Thyroid gland (tissue), 4 donors: ENCODE measurements around the gene CDH1. TPM values are rescaled to one million over a fixed set of nuclear protein-coding genes. Genes with fewer than 3 reads are reported as not detected.

Experiments
- DNase-seq, 2 donors: peaks; one replicate each; pipeline ENCODE4 v3.0.0-alpha.2; 2019
- H3K27ac ChIP-seq, 3 donors: fragments of 200-600 bp; sonication (generic); 1 replicate in 2 of 3; 2 replicates in 1 of 3; pipeline ENCODE4 v1.5.1; 2016 to 2019; ENCODE audit warnings: mild to moderate bottlenecking in 1 of 3, moderate library complexity in 1 of 3
- H3K27me3 ChIP-seq: fragments of 200-600 bp; sonication (generic); one replicate; pipeline ENCODE4 v1.5.1; 2019
- H3K36me3 ChIP-seq, 2 donors: fragments of 200-600 bp; sonication (generic); one replicate each; pipeline ENCODE4 v1.5.1; 2016 to 2019
- H3K4me1 ChIP-seq, 2 donors: fragments of 200-600 bp; sonication (generic); one replicate each; pipeline ENCODE4 v1.5.1; 2017 to 2019
- H3K4me3 ChIP-seq, 3 donors: fragments of 200-600 bp; sonication (generic); replicated peaks in 1 of 3; 1 replicate in 2 of 3; 2 replicates in 1 of 3; pipeline ENCODE4 v1.5.1; 2016; ENCODE audit warnings: mild to moderate bottlenecking in 1 of 3
- H3K9me3 ChIP-seq: fragments of 200-600 bp; sonication (generic); one replicate; pipeline ENCODE4 v1.5.1; 2017
- POLR2A ChIP-seq, 2 donors: fragments of 450-650 bp; IDR thresholded peaks; one replicate each; pipeline ENCODE4 v1.6.1; 2017; ENCODE audit warnings: antibody characterized with exemption in 2 of 2, mild to moderate bottlenecking in 2 of 2, moderate library complexity in 1 of 2
- WGBS, 2 donors: methylation state at CpG; one replicate each; pipeline ENCODE4 v1.1.5; 2017; 5-methylcytosine and 5-hydroxymethylcytosine counted together
- intact Hi-C: fragments of 100-400 bp; cut with DNase I; formaldehyde crosslinking; loops from one replicate; pipeline ENCODE4 v1.15.1; 2023
- small RNA-seq: library from RNA; depleted of rRNA; stranded (forward); fragments of <200 nt; gene quantifications from one replicate; pipeline ENCODE3, GENCODE V24; 2016
- total RNA-seq, 4 donors: library from RNA; depleted of rRNA; stranded (reverse); fragments of >200 nt; gene quantifications; one replicate each; pipeline ENCODE4 v1.2.3, GENCODE V29; 2016
- TF ChIP-seq, protein P1 (sequence below), 6 experiments: fragments of 200-600 bp in 3 of 6; fragments of 450-650 bp in 3 of 6; sonication (generic) in 3 of 6; IDR thresholded peaks; one replicate each; pipeline ENCODE4 v1.5.1; 2016 to 2019; ENCODE audit warnings: antibody characterized with exemption in 6 of 6, mild to moderate bottlenecking in 2 of 6, inconsistent platforms in 1 of 6, moderate library complexity in 1 of 6

The CDH1 gene
- total RNA-seq, 4 donors from 2014 or later = 177 to 287 (median 279) TPM

DNA sequence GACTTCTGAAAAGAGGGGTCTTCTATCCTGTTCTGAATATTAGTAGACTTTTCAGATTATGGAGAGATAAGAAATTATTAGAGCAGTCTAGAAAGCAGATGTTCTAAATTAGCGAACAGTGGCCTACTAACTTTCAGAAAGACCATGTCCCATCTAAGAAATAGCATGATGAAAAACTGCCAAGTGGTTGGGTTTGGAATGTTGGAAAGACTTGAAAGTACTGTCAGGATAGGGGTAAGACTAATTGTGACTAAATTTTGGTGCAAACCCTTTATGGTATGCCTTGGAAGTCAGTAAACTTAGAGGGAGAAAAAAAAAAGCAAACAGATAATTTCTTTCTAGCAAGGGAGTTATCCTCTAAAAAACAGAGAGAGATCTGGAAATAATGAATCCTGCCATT lies 147.3 kb downstream of the CDH1 start:
- Histone ChIP-seq H3K36me3 (peaks cover 6 to 8% of the 10 kb centered on the region in 2 donors), H3K9me3 (no peaks in the 10 kb centered on the region), H3K27me3 (no peaks in the 10 kb centered on the region), H3K4me3 (no peak overlapping the region), H3K4me1 (no peaks in the 10 kb centered on the region), H3K27ac (no peak overlapping the region)
- intact Hi-C loops = no loop called here
- TF ChIP-seq, protein P1, sequence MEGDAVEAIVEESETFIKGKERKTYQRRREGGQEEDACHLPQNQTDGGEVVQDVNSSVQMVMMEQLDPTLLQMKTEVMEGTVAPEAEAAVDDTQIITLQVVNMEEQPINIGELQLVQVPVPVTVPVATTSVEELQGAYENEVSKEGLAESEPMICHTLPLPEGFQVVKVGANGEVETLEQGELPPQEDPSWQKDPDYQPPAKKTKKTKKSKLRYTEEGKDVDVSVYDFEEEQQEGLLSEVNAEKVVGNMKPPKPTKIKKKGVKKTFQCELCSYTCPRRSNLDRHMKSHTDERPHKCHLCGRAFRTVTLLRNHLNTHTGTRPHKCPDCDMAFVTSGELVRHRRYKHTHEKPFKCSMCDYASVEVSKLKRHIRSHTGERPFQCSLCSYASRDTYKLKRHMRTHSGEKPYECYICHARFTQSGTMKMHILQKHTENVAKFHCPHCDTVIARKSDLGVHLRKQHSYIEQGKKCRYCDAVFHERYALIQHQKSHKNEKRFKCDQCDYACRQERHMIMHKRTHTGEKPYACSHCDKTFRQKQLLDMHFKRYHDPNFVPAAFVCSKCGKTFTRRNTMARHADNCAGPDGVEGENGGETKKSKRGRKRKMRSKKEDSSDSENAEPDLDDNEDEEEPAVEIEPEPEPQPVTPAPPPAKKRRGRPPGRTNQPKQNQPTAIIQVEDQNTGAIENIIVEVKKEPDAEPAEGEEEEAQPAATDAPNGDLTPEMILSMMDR (IDR thresholded peaks at IDR 0.05) = no peak
- TF ChIP-seq POLR2A (IDR thresholded peaks at IDR 0.05) = no peak
- WGBS, 2 donors = 96 to 100% methylated on average over 1 of the region's 1 CpG
- DNase-seq = no peak

Small RNAs within 50 kb of the gene (small RNA-seq; reads per million reads assigned to genes)
- gene RNA5SP429 = not detected

Other genes starting within 250 kb of the CDH1 start
- gene ZFP90, start 198.0 kb upstream of the CDH1 start, total RNA-seq = 10 to 100 TPM; 34.3 to 46.4 (median 38.7) TPM
- 1 to 10 TPM; 1.1 to 5.0 (median 3.2) TPM for gene CDH3, start 92.0 kb upstream of the CDH1 start, total RNA-seq
- 10 to 100 TPM; 16.7 to 24.4 (median 20.2) TPM for gene TANGO6, start 106.2 kb downstream of the CDH1 start, total RNA-seq